Suprapubic skin (tissue), 4 donors: ENCODE results near the gene VASH2. TPM values are rescaled to one million over a fixed set of nuclear protein-coding genes. Genes with fewer than 3 reads are reported as not detected.

Experiments used
- DNase-seq, 2 donors: peaks; one replicate each; pipeline ENCODE4 v3.0.0-alpha.2; 2019; ENCODE audit warnings: low spot score in 2 of 2
- H3K27ac ChIP-seq: fragments of 200-600 bp; sonication (generic); one replicate; pipeline ENCODE4 v1.5.1; 2019
- H3K27me3 ChIP-seq: fragments of 200-600 bp; sonication (generic); one replicate; pipeline ENCODE4 v1.5.1; 2019
- H3K36me3 ChIP-seq: fragments of 200-600 bp; sonication (generic); one replicate; pipeline ENCODE4 v1.5.1; 2019
- H3K4me1 ChIP-seq: fragments of 200-600 bp; sonication (generic); one replicate; pipeline ENCODE4 v1.5.1; 2019
- H3K4me3 ChIP-seq: fragments of 200-600 bp; sonication (generic); one replicate; pipeline ENCODE4 v1.5.1; 2019; ENCODE audit warnings: mild to moderate bottlenecking
- H3K9me3 ChIP-seq: fragments of 200-600 bp; sonication (generic); one replicate; pipeline ENCODE4 v1.5.1; 2019
- EP300 ChIP-seq: sonication (generic); formaldehyde crosslinking; IDR thresholded peaks from one replicate; pipeline ENCODE4 v1.6.1; 2017; ENCODE audit warnings: antibody characterized with exemption
- POLR2A ChIP-seq, 2 donors: fragments of 450-650 bp; IDR thresholded peaks; one replicate each; pipeline ENCODE4 v1.6.1; 2017; ENCODE audit warnings: antibody characterized with exemption in 2 of 2, mild to moderate bottlenecking in 2 of 2, moderate library complexity in 2 of 2
- POLR2AphosphoS5 ChIP-seq, 3 donors: sonication (generic); formaldehyde crosslinking; IDR thresholded peaks; one replicate each; pipeline ENCODE4 v1.6.1; 2017; ENCODE audit warnings: antibody characterized with exemption in 3 of 3
- WGBS: methylation state at CpG from one replicate; pipeline ENCODE4 v1.1.5; 2018; 5-methylcytosine and 5-hydroxymethylcytosine counted together
- total RNA-seq, 4 donors: library from RNA; depleted of rRNA; stranded (reverse); fragments of >200 nt; gene quantifications; one replicate each; pipeline ENCODE4 v1.1.0, GENCODE V29; 2016
- TF ChIP-seq, protein P1 (sequence below), 2 donors: fragments of 200-600 bp in 1 of 2; fragments of 450-650 bp in 1 of 2; sonication (generic) in 1 of 2; IDR thresholded peaks; one replicate each; pipeline ENCODE4 v1.5.1; 2016 to 2019; ENCODE audit warnings: antibody characterized with exemption in 2 of 2, mild to moderate bottlenecking in 1 of 2, moderate library complexity in 1 of 2

VASH2 gene
- total RNA-seq, 4 donors from 2014 or later: 0.32 to 0.36 TPM; not detected in 2

DNA sequence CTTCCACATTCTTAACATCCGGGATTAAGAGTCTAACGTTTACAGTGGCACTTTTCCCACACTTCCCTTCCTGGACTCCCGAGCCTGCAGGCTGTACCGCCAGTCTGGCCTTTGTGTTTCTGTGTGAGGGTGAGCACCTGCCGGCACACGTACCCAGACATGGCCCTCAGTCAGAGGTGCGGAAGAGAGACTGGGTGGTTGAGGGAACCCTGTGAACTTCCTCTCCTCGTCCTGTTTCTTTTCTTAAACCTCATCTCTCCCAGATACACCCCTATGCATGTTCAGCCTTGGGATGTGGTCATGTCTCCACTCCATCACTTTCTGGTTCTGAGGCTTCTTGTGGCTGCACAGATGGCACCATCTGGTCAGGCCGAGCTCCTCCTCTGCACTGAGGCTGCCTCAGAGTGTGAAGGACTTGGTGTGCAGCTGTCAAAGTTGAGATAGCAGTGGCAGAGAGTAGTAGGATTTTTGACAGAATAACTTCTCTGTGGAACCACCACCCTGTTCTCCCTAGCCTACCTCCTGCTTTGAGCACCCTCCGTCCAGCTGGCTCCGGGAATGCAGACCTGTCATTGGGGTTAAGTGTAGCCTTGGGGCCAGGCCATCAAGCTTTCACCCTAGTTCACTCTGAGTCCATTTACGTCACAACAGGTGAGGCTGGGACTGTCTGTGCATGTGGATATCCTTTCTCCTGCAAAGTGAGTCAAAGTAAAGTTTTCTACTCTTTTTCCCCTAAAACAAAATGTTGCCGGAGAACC is 31.4 kb downstream of the VASH2 start:
- no peak overlapping the region for H3K4me3 ChIP-seq
- no peaks in the 10 kb centered on the region for H3K36me3 ChIP-seq
- TF ChIP-seq POLR2AphosphoS5 (IDR thresholded peaks at IDR 0.05) (no peak), EP300 (no peak), POLR2A (IDR thresholded peaks at IDR 0.05) (no peak)
- TF ChIP-seq, protein P1, sequence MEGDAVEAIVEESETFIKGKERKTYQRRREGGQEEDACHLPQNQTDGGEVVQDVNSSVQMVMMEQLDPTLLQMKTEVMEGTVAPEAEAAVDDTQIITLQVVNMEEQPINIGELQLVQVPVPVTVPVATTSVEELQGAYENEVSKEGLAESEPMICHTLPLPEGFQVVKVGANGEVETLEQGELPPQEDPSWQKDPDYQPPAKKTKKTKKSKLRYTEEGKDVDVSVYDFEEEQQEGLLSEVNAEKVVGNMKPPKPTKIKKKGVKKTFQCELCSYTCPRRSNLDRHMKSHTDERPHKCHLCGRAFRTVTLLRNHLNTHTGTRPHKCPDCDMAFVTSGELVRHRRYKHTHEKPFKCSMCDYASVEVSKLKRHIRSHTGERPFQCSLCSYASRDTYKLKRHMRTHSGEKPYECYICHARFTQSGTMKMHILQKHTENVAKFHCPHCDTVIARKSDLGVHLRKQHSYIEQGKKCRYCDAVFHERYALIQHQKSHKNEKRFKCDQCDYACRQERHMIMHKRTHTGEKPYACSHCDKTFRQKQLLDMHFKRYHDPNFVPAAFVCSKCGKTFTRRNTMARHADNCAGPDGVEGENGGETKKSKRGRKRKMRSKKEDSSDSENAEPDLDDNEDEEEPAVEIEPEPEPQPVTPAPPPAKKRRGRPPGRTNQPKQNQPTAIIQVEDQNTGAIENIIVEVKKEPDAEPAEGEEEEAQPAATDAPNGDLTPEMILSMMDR (IDR thresholded peaks at IDR 0.05): no peak
- DNase-seq: no peak
- H3K27me3 ChIP-seq: no peaks in the 10 kb centered on the region
- H3K4me1 ChIP-seq: peaks cover 18% of the 10 kb centered on the region
- 52% methylated on average over 13 of the region's 13 CpGs for WGBS
- no peaks in the 10 kb centered on the region for H3K9me3 ChIP-seq
- H3K27ac ChIP-seq: no peak overlapping the region

DNA sequence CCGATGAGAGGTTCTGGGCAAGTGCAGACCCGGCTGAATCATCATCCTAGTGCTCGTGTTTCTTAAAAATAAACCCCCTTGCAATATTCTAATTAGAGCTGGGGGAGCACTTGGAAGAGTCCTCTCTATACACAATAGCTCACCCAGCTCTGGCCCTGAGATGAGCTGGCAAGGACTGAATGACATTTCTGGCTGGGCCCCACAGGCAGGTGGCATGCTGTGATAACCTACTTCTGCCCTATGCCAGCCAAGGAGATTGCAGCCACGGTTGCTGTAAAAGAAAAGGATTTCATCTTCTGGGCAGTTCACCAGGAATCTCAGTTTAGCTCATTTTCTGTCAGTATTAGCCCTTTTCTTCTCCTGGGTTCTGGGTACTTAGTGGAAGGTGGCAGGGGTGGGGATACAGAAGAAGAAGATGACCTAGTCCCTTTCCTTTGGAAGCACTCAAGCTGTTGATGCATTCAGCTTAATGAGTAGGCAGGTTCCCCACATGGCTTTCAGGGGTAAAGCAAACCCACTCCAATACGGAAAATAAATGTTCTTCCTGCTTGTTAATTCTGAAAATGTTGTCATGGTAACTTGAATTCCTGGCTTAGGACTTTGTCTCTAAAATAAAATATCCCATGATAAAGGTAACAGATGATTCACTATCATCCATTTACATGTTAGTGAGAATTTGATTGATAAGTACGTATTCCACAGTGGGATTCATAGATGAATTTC is 32.2 kb downstream of the VASH2 start:
- no peaks in the 10 kb centered on the region for H3K36me3 ChIP-seq
- H3K4me3 ChIP-seq: no peak overlapping the region
- no peak for TF ChIP-seq EP300
- no peak for TF ChIP-seq POLR2AphosphoS5 (IDR thresholded peaks at IDR 0.05)
- TF ChIP-seq, protein P1 (IDR thresholded peaks at IDR 0.05): no peak
- TF ChIP-seq POLR2A (IDR thresholded peaks at IDR 0.05): no peak
- H3K27me3 ChIP-seq: no peaks in the 10 kb centered on the region
- no peaks in the 10 kb centered on the region for H3K9me3 ChIP-seq
- DNase-seq: no peak
- WGBS: 43% methylated on average over 6 of the region's 6 CpGs
- no peak overlapping the region for H3K27ac ChIP-seq
- peaks cover 18% of the 10 kb centered on the region for H3K4me1 ChIP-seq

DNA sequence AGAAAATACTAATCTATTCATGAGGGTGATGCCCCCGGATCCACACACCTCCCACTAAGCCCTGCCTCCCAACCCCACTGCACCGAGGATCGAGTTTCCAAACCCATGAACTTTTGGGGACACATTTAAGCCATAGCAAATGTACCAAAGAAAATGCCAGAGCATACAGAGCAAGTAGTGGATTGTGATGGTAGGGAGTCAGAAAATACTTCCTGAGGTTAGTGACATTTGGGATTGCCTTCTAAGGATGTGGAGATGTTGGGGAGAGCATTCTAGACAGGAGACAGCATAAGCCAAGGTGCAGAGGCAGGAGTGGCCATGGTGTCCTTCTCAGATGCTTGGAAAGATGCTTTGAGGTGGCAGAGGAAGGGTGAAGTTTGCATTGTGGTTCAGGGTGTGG is 33.1 kb downstream of the VASH2 start:
- H3K27me3 ChIP-seq: no peaks in the 10 kb centered on the region
- no peaks in the 10 kb centered on the region for H3K36me3 ChIP-seq
- no peak for TF ChIP-seq EP300
- TF ChIP-seq, protein P1 (IDR thresholded peaks at IDR 0.05): no peak
- TF ChIP-seq POLR2A (IDR thresholded peaks at IDR 0.05): no peak
- no peak for TF ChIP-seq POLR2AphosphoS5 (IDR thresholded peaks at IDR 0.05)
- DNase-seq: no peak
- WGBS: 94% methylated on average over 3 of the region's 3 CpGs
- H3K4me3 ChIP-seq: no peak overlapping the region
- H3K27ac ChIP-seq: no peak overlapping the region
- no peaks in the 10 kb centered on the region for H3K9me3 ChIP-seq
- peaks cover 18% of the 10 kb centered on the region for H3K4me1 ChIP-seq

DNA sequence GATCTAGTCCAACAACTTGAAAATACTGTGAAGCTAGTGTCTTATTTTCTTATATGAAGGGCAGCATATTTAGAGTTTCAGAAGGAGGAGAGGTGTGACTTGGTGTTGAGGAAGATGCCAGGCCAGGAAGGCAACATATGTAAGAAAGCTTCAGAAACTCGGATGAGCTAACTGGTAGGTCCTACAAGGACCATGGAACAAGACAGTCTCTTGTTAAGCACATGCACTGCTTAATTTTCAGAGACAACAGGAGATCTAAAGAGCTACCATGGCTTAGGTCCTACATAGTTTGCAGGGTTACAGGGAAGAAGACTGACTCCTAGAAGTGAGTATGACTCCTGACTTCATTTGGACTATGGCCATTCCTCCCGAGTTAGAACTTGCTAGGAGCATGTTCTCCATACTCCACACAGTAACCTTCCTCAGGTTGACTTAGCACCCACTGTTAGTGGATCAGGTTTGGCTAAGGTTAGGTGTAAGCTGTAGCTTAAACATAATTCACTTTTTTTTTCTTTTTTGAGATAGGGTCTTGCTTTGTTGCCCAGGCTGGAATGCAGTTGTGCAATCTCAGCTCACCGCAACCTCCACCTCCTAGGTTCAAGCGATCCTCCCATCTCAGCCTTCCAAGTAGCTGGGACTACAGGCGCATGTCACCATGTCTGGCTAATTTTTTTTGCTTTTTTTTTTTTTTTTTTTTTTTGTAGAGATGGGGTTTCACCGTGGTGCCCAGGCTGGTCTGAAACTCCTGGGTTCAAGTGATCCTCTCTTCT is 34.4 kb downstream of the VASH2 start:
- Histone ChIP-seq H3K9me3 (no peaks in the 10 kb centered on the region), H3K4me1 (peaks cover 18% of the 10 kb centered on the region), H3K27me3 (no peaks in the 10 kb centered on the region), H3K27ac (no peak overlapping the region), H3K36me3 (peaks cover 5% of the 10 kb centered on the region), H3K4me3 (no peak overlapping the region)
- TF ChIP-seq, protein P1 (IDR thresholded peaks at IDR 0.05): no peak
- TF ChIP-seq POLR2AphosphoS5 (IDR thresholded peaks at IDR 0.05) (no peak), EP300 (no peak), POLR2A (IDR thresholded peaks at IDR 0.05) (no peak)
- WGBS: 87% methylated on average over 6 of the region's 6 CpGs
- DNase-seq: no peak
